ENCODE measurements around the gene ARHGAP6.
A peak's percentile ranks its signal among the peaks of the same experiment; 100 is the strongest.

GRCh38 chrX:11533199-11533651 lies 132.5 kb downstream of the ARHGAP6 start:
- TF ChIP-seq CTCF (IDR thresholded peaks at IDR 0.05) (peak; percentile 73), EZH2 (IDR thresholded peaks at IDR 0.05) (no peak)

Data from neural progenitor cell (in vitro differentiated cells).